LNCaP clone FGC (cell line): ENCODE measurements around the gene C1QTNF9B.
"Not testable (repeated sequence)": the region's sequence is repeated elsewhere in the genome, so short reads cannot be mapped to it uniquely, and the experiment has no call there.

Source experiments
- DNase-seq: peaks from one replicate; pipeline ENCODE4 v3.0.0-alpha.2; 2011; ENCODE audit warnings: low read depth
- H3K4me3 ChIP-seq: 2 replicates; pipeline ENCODE4 v1.5.1; 2011; ENCODE audit warnings: mild to moderate bottlenecking, low read depth, low read length, control low read depth
- CTCF ChIP-seq: IDR thresholded peaks from 2 replicates; pipeline ENCODE4 v1.5.1; 2012; ENCODE audit warnings: mild to moderate bottlenecking; ENCODE audit not compliant: control insufficient read depth, insufficient read depth; ENCODE audit errors: extremely low read depth

Gene C1QTNF9B

DNA sequence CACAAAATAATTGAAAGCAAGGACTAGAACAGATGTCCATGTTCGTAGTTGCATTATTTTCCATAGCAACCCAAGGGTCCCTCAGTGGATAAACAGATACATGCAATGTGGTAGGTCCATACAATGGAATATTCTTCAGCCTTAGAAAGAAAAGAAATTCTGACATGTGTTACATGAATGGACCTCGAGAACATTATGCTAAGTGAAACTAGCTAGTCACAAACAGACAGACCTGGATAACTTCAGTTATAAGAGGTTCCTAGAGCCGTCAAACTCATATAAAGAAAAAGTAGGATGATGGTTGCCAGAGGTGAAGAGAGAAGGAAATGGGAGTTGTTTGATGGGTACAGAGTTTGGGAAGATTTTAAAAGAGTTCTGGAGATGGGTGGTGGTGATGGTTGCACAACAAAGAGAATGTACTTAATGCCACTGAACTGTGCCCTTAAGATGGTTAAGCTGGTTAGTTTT is at the start of gene C1QTNF9B:
Gene C1QTNF9B (minus strand): TSS at position 51 of the 468 bp plus-strand sequence.
- H3K4me3 ChIP-seq, DNase-seq: not testable (repeated sequence)

GRCh38 chr13:23946900-23947299 is 49.6 kb upstream of the C1QTNF9B start:
- no peak overlapping the region for H3K4me3 ChIP-seq
- TF ChIP-seq CTCF = no peak
- DNase-seq = no peak

GRCh38 chr13:23946067-23946466 is 48.8 kb upstream of the C1QTNF9B start:
- no peak for TF ChIP-seq CTCF
- no peak overlapping the region for H3K4me3 ChIP-seq
- no peak for DNase-seq

GRCh38 chr13:23945612-23946011 is 48.3 kb upstream of the C1QTNF9B start:
- TF ChIP-seq CTCF = no peak
- no peak for DNase-seq

DNA sequence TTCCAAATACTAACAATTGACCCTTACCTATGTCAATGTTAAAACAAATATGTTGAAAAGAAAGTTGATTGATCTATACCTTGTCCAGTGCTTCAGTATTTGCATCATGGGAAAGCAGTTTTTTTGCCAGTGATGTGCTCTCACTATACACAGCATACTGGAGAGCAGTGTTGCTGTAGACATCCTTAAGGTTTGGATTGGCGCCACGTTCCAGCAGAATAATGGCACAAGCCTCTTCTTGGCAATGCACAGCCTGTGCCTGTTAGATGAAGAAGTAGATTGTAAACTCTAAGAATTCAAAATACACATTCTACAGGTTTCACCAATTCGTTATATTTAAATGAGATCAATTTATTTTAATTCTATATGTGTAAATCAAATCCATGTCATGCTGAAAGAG is 43.9 kb upstream of the C1QTNF9B start:
- no peak overlapping the region for H3K4me3 ChIP-seq
- TF ChIP-seq CTCF = no peak

More at GRCh38 chr13:23945612-23946011, 48.3 kb upstream of the C1QTNF9B start:
- no peak overlapping the region for H3K4me3 ChIP-seq

GRCh38 chr13:23939666-23940065 is 42.4 kb upstream of the C1QTNF9B start:
- not testable (repeated sequence) for H3K4me3 ChIP-seq, DNase-seq

More for the DNA sequence above, 43.9 kb upstream of the C1QTNF9B start:
- peak; percentile 23 for DNase-seq

DNA sequence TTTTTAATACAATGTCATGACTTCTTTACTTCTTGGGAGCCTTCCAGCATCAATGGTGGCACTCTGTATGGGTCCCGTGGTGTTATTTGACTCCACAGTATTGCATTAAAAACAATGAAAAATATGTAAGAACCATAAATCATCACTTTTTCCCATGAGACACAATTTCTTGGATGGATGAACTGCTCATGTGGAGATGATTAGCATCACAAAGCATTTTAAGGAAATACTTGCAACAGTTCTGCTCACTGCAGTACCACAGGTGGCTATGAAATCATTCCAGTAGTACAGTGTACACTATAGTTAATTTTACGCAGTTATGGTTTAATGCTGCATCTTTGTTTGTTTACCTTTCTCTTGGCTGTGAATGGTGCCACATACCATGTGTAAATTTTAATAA is 37.2 kb upstream of the C1QTNF9B start:
- TF ChIP-seq CTCF = no peak
- no peak overlapping the region for H3K4me3 ChIP-seq
- DNase-seq = no peak

- TF ChIP-seq CTCF = no peak
- no peak for DNase-seq
- no peak overlapping the region for H3K4me3 ChIP-seq
Observed at GRCh38 chr13:23928985-23929384, 31.7 kb upstream of the C1QTNF9B start.
